Peyer's patch (tissue), 4 donors: ENCODE measurements around the gene ST6GAL1. TPM values are rescaled to one million over a fixed set of nuclear protein-coding genes. Genes with fewer than 3 reads are reported as not detected.
A peak's percentile ranks its signal among the peaks of the same experiment; 100 is the strongest.

Experiments
- DNase-seq, 3 donors: peaks; one replicate each; pipeline ENCODE4 v3.0.0-alpha.2; 2017 to 2019
- H3K27ac ChIP-seq, 4 donors: fragments of 200-600 bp; sonication (generic); one replicate each; pipeline ENCODE4 v1.5.1; 2016 to 2019
- H3K27me3 ChIP-seq, 2 donors: fragments of 200-600 bp; sonication (generic); one replicate each; pipeline ENCODE4 v1.5.1; 2019
- H3K36me3 ChIP-seq, 3 donors: fragments of 200-600 bp; sonication (generic); one replicate each; pipeline ENCODE4 v1.5.1; 2016 to 2019
- H3K4me1 ChIP-seq, 4 donors: fragments of 200-600 bp; sonication (generic); one replicate each; pipeline ENCODE4 v1.5.1; 2016 to 2019
- H3K4me3 ChIP-seq, 4 donors: fragments of 200-600 bp; sonication (generic); 1 replicate in 3 of 4; 2 replicates in 1 of 4; pipeline ENCODE4 v1.5.1; 2016 to 2019; ENCODE audit warnings: mild to moderate bottlenecking in 1 of 4
- H3K9me3 ChIP-seq, 4 donors: fragments of 200-600 bp; sonication (generic); one replicate each; pipeline ENCODE4 v1.5.1; 2016 to 2019; ENCODE audit warnings: mild to moderate bottlenecking in 1 of 4
- POLR2A ChIP-seq, 2 donors: fragments of 450-650 bp; IDR thresholded peaks; one replicate each; pipeline ENCODE4 v1.5.1; 2017; ENCODE audit warnings: antibody characterized with exemption in 2 of 2, mild to moderate bottlenecking in 2 of 2, moderate library complexity in 2 of 2
- total RNA-seq, 4 donors: library from RNA; depleted of rRNA; stranded (reverse); fragments of >200 nt; gene quantifications; one replicate each; pipeline ENCODE4 v1.1.0, GENCODE V29; 2016
- TF ChIP-seq, protein P1 (sequence below), 6 experiments: fragments of 450-650 bp in 4 of 6; fragments of 200-600 bp in 2 of 6; sonication (generic) in 1 of 6; IDR thresholded peaks; one replicate each; pipeline ENCODE4 v1.5.1; 2017 to 2019; ENCODE audit warnings: antibody characterized with exemption in 6 of 6, mild to moderate bottlenecking in 3 of 6, moderate library complexity in 1 of 6

ST6GAL1 gene
- total RNA-seq, 4 donors from 2014 or later = 3.7 to 96.6 (median 14.9) TPM

DNA sequence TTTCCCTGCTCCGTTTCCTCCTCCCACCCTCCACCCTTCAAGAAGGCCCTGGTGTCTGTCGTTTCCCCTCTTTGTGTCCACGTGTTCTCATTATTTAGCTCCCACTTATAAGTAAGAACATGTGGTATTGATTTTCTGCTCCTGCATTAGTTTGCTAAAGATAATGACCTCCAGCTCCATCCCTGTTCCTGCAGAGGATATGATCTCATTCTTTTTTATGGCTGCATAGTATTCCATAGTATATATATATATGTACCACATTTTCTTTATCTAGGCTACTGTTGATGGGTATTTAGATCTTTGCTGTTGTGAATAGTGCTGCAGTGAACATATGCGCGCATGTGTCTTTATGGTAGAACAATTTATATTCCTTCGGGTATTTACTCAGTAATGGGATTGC lies 4.8 kb downstream of the ST6GAL1 start:
- no peak for TF ChIP-seq POLR2A (IDR thresholded peaks at IDR 0.05)
- TF ChIP-seq, protein P1, sequence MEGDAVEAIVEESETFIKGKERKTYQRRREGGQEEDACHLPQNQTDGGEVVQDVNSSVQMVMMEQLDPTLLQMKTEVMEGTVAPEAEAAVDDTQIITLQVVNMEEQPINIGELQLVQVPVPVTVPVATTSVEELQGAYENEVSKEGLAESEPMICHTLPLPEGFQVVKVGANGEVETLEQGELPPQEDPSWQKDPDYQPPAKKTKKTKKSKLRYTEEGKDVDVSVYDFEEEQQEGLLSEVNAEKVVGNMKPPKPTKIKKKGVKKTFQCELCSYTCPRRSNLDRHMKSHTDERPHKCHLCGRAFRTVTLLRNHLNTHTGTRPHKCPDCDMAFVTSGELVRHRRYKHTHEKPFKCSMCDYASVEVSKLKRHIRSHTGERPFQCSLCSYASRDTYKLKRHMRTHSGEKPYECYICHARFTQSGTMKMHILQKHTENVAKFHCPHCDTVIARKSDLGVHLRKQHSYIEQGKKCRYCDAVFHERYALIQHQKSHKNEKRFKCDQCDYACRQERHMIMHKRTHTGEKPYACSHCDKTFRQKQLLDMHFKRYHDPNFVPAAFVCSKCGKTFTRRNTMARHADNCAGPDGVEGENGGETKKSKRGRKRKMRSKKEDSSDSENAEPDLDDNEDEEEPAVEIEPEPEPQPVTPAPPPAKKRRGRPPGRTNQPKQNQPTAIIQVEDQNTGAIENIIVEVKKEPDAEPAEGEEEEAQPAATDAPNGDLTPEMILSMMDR (IDR thresholded peaks at IDR 0.05) = no peak
- peaks cover 0 to 14% (median 0%) of the 10 kb centered on the region in 4 donors for H3K4me1 ChIP-seq
- H3K27me3 ChIP-seq = no peaks in the 10 kb centered on the region
- no peak overlapping the region for H3K27ac ChIP-seq
- H3K36me3 ChIP-seq = no peaks in the 10 kb centered on the region
- H3K4me3 ChIP-seq = no peak overlapping the region
- H3K9me3 ChIP-seq = no peaks in the 10 kb centered on the region
- no peak for DNase-seq

DNA sequence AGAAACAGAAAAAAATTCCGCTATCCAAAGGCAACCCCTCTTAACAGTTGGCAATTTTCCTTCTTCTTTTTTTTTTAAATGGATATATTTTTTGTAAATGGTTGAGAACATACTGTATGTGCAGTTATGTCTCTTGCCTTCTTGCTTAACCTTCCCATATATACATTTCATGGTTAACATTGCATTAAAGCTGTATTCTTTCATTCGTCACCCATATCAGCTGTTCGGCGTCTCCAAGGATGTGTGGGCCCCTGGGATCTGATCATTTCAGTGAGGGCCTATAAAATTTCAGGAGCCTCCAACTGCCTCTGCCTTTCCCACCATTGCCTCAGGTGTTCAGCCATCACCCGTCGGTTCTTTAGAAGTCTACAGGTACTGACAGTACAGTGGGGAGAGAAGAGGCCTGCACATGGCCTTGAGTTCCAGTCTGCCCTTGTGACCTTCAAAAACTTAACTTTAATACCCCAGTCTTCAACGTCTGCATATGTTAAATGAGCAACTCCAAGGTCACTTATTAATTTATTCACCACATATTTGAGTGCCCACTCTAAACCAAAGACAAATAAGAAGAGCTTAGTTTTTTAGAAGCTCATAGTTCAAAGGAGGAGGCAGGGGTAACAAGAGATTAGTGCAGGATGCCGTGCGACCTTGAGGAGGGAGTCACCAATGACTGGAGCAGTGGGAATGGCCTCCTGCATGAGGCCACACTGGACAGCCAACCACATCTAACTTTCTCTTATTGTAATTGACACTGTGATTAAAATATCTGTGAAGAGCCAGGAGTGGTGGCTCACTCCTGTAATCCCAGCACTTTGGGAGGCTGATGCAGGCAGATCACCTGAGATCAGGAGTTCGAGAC lies 6.9 kb downstream of the ST6GAL1 start:
- Histone ChIP-seq H3K4me1 (peaks cover 0 to 3% (median 0%) of the 10 kb centered on the region in 4 donors), H3K9me3 (no peaks in the 10 kb centered on the region), H3K27ac (no peak overlapping the region), H3K4me3 (no peak overlapping the region), H3K27me3 (no peaks in the 10 kb centered on the region), H3K36me3 (no peaks in the 10 kb centered on the region)
- no peak for DNase-seq
- no peak for TF ChIP-seq POLR2A (IDR thresholded peaks at IDR 0.05)
- TF ChIP-seq, protein P1 (IDR thresholded peaks at IDR 0.05) = no peak

DNA sequence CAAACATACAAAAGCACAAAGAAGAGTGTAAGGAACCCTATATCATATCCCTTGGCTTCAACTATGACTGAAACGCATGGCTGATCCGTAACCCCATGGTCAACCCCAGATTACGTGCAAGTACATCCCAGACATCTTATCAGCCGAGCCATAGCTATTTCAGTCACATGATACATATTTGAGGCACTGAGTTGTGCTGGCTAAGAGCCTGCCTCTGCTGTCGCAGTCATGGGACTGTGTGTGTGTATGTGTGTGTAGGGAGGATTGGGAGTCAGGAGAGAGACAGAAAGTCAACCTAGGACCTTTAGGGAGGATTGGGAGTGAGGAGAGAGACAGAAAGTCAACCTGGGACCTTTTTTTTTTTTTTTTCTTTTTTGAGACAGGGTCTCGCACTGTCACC lies 8.4 kb downstream of the ST6GAL1 start:
- no peak for DNase-seq
- Histone ChIP-seq H3K4me3 (no peak overlapping the region), H3K27me3 (no peaks in the 10 kb centered on the region), H3K9me3 (no peaks in the 10 kb centered on the region), H3K4me1 (no peaks in the 10 kb centered on the region), H3K36me3 (no peaks in the 10 kb centered on the region), H3K27ac (no peak overlapping the region)
- TF ChIP-seq, protein P1 (IDR thresholded peaks at IDR 0.05) = no peak
- TF ChIP-seq POLR2A (IDR thresholded peaks at IDR 0.05) = no peak

DNA sequence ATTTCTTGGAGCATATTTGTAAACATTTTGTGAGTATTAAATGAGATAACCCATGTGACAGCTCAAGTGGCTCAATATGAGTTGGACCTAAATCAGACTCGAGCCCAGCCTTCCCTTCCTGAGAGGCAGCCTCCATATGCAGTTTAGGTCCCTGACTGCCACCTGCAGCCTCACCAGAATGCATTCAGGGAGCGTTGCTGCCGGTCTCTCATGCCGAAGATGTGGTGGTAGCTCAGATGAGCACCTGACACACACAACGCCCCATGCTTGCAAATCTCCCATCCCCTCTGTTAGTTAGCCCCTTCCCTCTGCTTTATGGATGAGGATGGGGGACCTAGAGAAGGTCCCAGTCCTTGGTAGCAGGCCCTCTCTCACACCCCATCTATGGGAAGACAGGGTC lies 9.2 kb downstream of the ST6GAL1 start:
- H3K4me3 ChIP-seq = no peak overlapping the region
- no peaks in the 10 kb centered on the region for H3K9me3 ChIP-seq
- no peaks in the 10 kb centered on the region for H3K27me3 ChIP-seq
- no peak overlapping the region for H3K27ac ChIP-seq
- H3K4me1 ChIP-seq = no peaks in the 10 kb centered on the region
- no peak for DNase-seq
- no peak for TF ChIP-seq POLR2A (IDR thresholded peaks at IDR 0.05)
- TF ChIP-seq, protein P1 (IDR thresholded peaks at IDR 0.05) = no peak
- H3K36me3 ChIP-seq = no peaks in the 10 kb centered on the region

DNA sequence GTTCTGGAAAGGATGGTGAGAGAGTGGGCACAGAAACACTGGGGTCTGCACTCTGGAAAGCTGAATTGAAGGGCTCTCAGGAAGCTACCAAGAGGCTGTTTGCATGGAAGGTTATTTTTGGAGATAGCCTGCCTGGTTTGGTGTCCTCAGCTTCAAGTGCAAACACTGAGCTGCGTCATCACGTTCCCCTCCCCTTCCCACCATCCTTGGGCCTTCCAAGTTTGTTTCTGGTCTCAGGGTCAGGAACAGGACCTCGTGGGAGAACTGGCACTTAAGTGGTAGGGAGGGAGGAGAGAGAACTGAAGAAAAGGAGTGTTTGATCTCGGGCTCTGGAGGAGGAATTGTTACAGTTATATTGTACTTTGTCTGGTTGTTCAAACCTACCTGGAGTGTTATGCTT lies 10.6 kb downstream of the ST6GAL1 start:
- H3K4me1 ChIP-seq = no peaks in the 10 kb centered on the region
- no peak for TF ChIP-seq POLR2A (IDR thresholded peaks at IDR 0.05)
- TF ChIP-seq, protein P1 (IDR thresholded peaks at IDR 0.05) = no peak
- H3K36me3 ChIP-seq = no peaks in the 10 kb centered on the region
- H3K27ac ChIP-seq = peak overlapping the region in 2 of 4 donors; percentile 5 to 39
- no peaks in the 10 kb centered on the region for H3K9me3 ChIP-seq
- no peaks in the 10 kb centered on the region for H3K27me3 ChIP-seq
- DNase-seq = no peak
- no peak overlapping the region for H3K4me3 ChIP-seq
